Vagina (tissue), 2 donors: Measurements from ENCODE around the gene FANK1.

Source experiments
- POLR2A ChIP-seq, 2 donors: fragments of 450-650 bp; IDR thresholded peaks; one replicate each; pipeline ENCODE4 v1.6.1; 2017; ENCODE audit warnings: antibody characterized with exemption in 2 of 2, mild to moderate bottlenecking in 2 of 2, moderate library complexity in 2 of 2
- POLR2AphosphoS5 ChIP-seq, 2 donors: sonication (generic); formaldehyde crosslinking; IDR thresholded peaks; one replicate each; pipeline ENCODE4 v1.9.0; 2017; ENCODE audit warnings: antibody characterized with exemption in 2 of 2, mild to moderate bottlenecking in 2 of 2, low read depth in 1 of 2; ENCODE audit not compliant: insufficient read depth in 1 of 2

GRCh38 chr10:125951290-125951689, 54.9 kb downstream of the FANK1 start:
- TF ChIP-seq POLR2AphosphoS5 (IDR thresholded peaks at IDR 0.05; ENCODE audit: insufficient read depth in 1 of 2, low read depth in 1 of 2): no peak
- TF ChIP-seq POLR2A (IDR thresholded peaks at IDR 0.05): no peak
